NCI-H2081 (cell line): ENCODE data around the gene ERCC4.

Experiments
- DNase-seq, 2 experiments: peaks; one replicate each; lab custom pipeline; 2025; lab: John Stamatoyannopoulos, UW

The ERCC4 gene

GRCh38 chr16:13911306-13911705 is 8.6 kb upstream of the ERCC4 start:
- DNase-seq, result no peak

DNA sequence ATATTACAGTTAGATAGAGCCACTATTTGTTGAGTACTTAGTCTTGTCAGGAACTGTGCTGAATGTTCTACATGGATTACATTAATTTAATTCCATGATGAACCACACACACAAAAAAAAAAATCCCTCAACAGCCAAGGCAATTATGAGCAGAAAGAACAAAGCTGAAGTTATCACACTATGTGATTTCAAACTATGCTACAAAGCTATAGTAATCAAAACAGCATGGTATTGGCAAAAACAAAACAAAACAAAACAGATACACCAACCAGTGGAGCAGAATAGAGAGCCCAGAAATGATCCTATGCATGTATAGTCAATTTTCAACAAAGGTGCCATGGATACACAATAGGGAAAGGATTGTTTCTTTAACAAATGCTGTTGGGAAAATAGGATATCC is 8.1 kb upstream of the ERCC4 start:
- no peak for DNase-seq

DNA sequence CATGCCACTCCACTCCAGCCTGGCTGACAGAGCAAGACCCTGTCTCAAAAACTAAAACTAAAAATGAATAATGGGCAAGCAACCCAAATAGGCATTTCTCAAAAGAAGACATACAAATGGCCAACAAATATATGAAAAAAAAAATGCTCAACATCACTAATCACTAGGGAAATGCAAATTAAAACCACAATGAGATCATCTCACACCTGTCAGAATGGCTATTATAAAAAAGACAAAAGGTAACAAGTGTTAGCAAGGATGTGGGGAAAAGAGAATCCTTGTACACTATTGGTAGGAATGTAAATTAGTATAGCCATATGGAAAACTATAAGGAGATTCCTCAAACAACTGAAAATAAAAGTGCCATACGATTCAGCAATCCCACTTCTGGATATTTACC is 7.1 kb upstream of the ERCC4 start:
- no peak for DNase-seq

DNA sequence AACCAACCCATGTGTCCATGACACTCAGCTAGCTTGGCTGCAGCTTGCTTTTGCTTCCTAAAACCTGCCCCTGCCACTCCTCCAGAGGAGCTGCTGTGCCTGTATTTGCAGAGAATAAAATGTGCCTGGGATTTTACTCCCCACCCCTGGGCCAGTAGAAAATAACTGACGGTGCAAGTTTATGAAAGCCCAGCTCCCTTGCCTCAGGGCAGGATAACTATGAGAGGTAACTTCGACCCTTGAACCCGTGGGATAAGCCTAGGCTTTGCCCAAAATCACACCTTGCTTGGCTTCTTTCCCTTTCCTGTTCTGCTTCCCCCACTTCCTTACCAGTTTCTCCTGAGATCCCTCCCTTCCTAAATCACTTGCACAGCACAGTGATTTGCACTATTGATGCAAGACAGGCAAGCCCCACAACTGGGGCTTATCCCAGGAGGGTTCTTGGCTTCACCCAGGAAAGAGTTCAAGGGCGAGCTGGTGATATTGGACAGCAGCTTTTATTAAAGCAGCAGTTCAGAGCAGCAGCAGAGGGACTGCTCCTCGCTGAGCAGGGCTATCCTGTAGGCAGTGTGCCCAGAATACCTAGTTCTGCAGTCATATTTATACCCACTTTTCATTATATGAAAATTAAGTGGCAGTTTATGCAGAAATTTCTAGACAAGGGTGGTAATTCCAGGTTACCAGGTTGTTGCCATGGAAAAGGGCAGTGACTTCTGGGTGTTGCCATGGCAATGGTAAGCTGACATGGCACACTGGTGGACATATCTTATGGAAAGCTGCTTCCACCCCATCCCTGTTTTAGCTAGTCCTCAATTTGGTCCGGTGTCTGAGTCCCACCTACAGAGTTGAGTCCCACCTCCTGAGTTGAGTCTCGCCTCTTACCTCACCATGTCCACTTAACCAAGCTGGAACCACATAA is 6.3 kb upstream of the ERCC4 start:
- no peak for DNase-seq

- no peak for DNase-seq
Observed at GRCh38 chr16:13915033-13915635, 4.8 kb upstream of the ERCC4 start.

- DNase-seq, result peak in 1 of 2 experiments; percentile 57
Observed at GRCh38 chr16:13919330-13919682, 648 bp upstream of the ERCC4 start.

GRCh38 chr16:13920510-13920818 is 510 bp downstream of the ERCC4 start:
- no peak for DNase-seq

DNA sequence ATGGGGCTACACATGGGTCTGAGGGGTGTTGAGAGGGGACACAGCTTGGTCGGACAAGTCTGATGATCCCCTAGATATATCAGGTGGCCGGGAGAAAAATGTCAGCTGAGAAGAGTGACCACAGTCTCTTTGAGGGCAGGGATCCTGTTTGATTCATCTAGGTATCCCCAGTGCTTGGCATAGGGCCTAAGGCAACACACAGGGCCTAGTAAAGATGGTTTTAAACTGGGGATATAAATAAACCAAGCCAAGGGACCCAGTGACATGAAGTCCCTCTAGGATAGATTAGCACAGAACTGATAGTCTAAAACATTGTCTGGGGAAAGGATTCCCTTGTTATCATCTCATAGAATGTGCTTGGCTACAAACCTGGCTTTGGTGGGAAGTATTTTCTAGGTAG is 1.4 kb downstream of the ERCC4 start:
- no peak for DNase-seq

DNA sequence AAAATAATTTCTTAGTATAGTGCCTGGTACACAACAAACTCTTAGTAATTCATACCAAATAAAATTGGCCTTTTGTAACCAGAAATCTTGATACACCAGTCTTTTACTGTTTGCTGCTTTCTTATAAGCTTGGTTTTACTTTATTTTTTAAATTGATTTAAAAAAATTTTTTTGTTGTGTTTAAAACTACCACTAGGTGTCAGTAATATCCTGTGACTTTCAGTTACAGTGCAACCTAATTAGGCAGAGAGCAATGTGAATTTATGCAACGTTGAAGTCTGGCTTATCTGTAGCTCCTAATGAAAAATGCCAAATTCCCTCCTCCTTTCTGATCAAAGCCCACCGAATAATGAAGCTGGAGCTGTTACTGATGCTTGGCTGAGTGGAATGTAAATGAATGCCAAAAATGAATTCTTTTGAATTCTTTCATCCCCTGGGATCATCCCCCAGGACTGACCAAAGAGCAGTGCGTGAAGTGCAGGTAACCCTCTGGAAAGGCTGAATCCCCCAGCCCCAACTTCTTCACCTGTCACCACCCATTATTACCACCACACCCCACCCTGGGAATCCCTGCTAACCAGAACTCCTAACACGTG is 3.8 kb downstream of the ERCC4 start:
- DNase-seq, result peak; percentile 16 to 49

- DNase-seq, result peak; percentile 9 to 43
Observed at GRCh38 chr16:13926464-13926863, 6.5 kb downstream of the ERCC4 start.

- DNase-seq, result no peak
Observed at GRCh38 chr16:13926891-13927290, 6.9 kb downstream of the ERCC4 start.

DNA sequence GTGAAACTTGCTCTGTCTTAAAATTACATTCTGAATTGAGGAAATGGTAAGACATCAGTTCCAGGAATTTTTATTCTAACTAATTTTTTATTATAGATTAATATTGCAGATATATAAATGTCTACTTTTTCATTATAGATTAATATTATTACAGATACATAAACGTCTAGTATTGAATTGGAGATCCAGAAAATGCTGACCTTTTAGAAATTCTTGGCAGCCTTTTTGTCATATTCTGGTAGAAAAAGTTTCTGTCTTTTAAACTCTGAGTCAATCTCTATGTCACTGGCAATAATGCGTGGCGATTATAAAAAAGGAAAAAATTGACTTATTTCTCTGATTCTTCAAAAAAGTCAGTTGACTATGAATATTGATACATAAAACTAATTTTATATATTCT is 8.7 kb downstream of the ERCC4 start:
- no peak for DNase-seq

GRCh38 chr16:13931845-13932244 is 11.9 kb downstream of the ERCC4 start:
- DNase-seq, result no peak

DNA sequence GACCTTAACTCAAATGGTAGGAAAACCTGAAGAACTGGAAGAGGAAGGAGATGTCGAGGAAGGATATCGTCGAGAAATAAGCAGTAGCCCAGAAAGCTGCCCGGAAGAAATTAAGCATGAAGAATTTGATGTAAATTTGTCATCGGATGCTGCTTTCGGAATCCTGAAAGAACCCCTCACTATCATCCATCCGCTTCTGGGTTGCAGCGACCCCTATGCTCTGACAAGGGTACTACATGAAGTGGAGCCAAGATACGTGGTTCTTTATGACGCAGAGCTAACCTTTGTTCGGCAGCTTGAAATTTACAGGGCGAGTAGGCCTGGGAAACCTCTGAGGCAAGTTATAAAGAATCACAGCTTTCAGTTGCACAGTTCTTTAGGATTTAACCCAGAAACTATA is 15.5 kb downstream of the ERCC4 start:
- no peak for DNase-seq

- DNase-seq, result no peak
Observed at GRCh38 chr16:13936155-13936554, 16.2 kb downstream of the ERCC4 start.

DNA sequence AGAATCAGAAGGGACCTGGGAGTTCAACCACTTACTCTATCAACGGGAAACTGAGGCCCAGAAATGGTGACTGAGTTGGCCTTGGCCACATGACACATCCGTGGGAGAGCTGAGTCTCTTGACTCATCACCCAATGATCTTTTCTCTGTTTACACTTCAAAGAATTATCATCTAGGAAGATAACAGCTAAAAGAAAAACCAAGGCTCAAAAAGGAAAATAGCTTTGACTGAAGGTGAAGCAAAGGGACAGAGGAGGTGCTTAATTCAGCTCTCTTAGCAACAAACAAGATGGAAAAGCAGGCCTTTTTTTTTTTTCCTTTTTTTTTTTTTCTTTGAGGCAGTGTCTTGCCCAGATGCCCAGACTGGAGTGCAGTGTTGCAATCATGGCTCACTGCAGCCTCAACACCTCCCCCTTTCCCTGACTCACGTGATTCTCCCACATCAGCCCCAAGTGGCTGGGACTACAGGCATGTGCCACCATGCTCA is 16.7 kb downstream of the ERCC4 start:
- no peak for DNase-seq

DNA sequence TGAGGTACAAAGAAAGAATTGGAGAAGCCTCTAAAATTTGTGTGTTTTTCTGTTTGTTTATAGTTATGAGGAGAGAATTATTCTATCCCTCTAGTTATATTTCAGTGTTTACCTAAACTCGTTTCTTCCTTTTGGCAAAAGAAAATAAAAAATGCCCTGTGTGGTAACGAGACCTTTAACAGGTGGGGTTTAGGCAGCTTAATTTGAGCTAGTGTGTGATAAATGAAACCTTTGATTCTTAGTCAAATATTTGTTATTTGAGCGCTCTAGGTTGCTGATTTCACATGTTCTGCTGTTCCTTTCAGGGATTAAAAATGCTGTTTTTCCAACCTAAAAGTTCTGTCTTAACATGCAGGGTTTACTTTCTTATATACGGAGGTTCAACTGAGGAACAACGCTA is 17.5 kb downstream of the ERCC4 start:
- DNase-seq, result no peak

- DNase-seq, result no peak
Observed at GRCh38 chr16:13938480-13938879, 18.5 kb downstream of the ERCC4 start.

DNA sequence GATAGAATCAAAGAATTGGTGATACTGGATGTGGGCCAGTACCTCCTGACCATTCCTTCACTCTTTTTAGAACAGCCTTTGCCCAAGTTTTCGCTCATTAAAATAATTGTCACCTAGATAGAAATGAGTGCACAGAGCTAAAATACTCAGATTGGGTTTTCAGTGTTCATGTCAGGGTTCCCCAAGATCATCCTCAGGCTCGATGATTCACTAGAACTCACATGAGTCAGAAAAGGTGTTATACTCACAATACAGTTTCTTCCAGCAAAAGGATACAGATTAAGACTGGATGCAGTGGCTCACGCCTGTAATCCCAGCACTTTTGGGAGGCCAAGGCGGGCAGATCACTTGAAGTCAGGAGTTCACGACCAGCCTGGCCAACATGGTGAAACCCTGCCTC is 19.9 kb downstream of the ERCC4 start:
- no peak for DNase-seq

- DNase-seq, result no peak
Observed at GRCh38 chr16:13940397-13940933, 20.5 kb downstream of the ERCC4 start.

GRCh38 chr16:13944816-13945215 is 24.9 kb downstream of the ERCC4 start:
- no peak for DNase-seq

DNA sequence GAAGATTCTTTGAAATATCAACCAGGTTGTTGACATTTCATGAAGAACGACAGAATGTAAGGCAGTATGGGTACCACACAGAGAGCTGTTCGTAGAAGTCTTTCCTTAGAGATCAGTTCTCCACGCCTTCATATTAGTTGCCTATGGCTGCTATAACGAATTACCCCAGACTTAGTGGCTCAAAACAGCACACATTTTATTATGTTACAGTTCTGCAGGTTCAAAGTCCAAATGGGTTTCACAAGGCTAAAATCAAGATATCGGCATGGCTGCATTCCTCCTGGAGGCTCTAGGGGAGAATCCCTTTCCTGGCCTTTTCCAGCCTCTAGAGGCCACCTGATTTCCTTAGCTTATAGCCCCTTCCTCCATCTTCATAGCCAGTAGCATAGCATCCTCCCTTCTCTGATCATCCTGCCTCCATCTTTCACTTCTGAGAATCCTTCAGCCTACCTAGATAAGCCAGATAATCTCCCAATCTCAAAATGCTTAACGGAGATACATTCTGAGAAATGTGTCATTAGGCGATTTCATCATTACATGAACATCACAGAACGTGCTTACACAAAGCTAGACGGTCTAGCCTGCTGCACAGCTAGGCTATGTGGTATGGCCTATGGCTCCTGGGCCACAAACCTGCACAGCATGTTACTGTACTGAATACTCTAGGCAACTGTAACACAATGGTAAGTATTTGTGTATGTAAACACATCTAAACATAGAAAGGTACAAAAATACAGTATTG is 26.0 kb downstream of the ERCC4 start:
- DNase-seq, result no peak
